ENCODE data around the gene TMEM191C.

The TMEM191C gene

GRCh38 chr22:21447694-21448402, 19.3 kb upstream of the TMEM191C start:
- no peaks in the 10 kb centered on the region for H3K36me3 ChIP-seq (ENCODE audit: low read length)

GRCh38 chr22:21448627-21449416, 18.4 kb upstream of the TMEM191C start:
- Histone ChIP-seq H3K9me2 (replicated peaks; ENCODE audit: insufficient read depth, low read length) (no peaks in the 10 kb centered on the region), H2AFZ (ENCODE audit: low read depth, low read length, severe bottlenecking) (no peak overlapping the region), H4K20me1 (ENCODE audit: low read depth, low read length) (no peaks in the 10 kb centered on the region), H3K79me2 (ENCODE audit: insufficient read depth, low read length) (no peaks in the 10 kb centered on the region), H3K36me3 (ENCODE audit: low read length) (no peaks in the 10 kb centered on the region), H3K27me3 (ENCODE audit: low read length) (no peaks in the 10 kb centered on the region), H3K9ac (ENCODE audit: low read length) (no peak overlapping the region), H3F3A (ENCODE audit: insufficient read depth) (no peaks in the 10 kb centered on the region), H3K4me2 (ENCODE audit: low read depth, low read length, poor library complexity, severe bottlenecking) (no peak overlapping the region), H3K27ac (ENCODE audit: low read depth, low read length) (no peak overlapping the region), H3K4me3 (ENCODE audit: insufficient read depth, low read length, poor library complexity, severe bottlenecking) (no peak overlapping the region), H3K9me3 (ENCODE audit: insufficient read depth, low read length) (no peaks in the 10 kb centered on the region)
- TF ChIP-seq EZH2phosphoT487 (conservative IDR thresholded peaks at IDR 0.05; ENCODE audit: low read length): no peak
- TF ChIP-seq CTCF (IDR thresholded peaks at IDR 0.05; ENCODE audit: insufficient read depth, low read length, poor library complexity, severe bottlenecking): no peak

More at GRCh38 chr22:21447694-21448402, 19.3 kb upstream of the TMEM191C start:
- H3K4me2 ChIP-seq (ENCODE audit: low read depth, low read length, poor library complexity, severe bottlenecking): no peak overlapping the region
- H3K9me2 ChIP-seq (replicated peaks; ENCODE audit: insufficient read depth, low read length): no peaks in the 10 kb centered on the region
- TF ChIP-seq EZH2phosphoT487 (conservative IDR thresholded peaks at IDR 0.05; ENCODE audit: low read length): no peak
- no peak for TF ChIP-seq CTCF (IDR thresholded peaks at IDR 0.05; ENCODE audit: insufficient read depth, low read length, poor library complexity, severe bottlenecking)
- no peaks in the 10 kb centered on the region for H3K27me3 ChIP-seq (ENCODE audit: low read length)
- H3K79me2 ChIP-seq (ENCODE audit: insufficient read depth, low read length): no peaks in the 10 kb centered on the region
- H3K9me3 ChIP-seq (ENCODE audit: insufficient read depth, low read length): no peaks in the 10 kb centered on the region
- no peak overlapping the region for H3K27ac ChIP-seq (ENCODE audit: low read depth, low read length)
- H4K20me1 ChIP-seq (ENCODE audit: low read depth, low read length): no peaks in the 10 kb centered on the region
- no peaks in the 10 kb centered on the region for H3F3A ChIP-seq (ENCODE audit: insufficient read depth)
- H2AFZ ChIP-seq (ENCODE audit: low read depth, low read length, severe bottlenecking): no peak overlapping the region
- H3K9ac ChIP-seq (ENCODE audit: low read length): no peak overlapping the region
- no peak overlapping the region for H3K4me3 ChIP-seq (ENCODE audit: insufficient read depth, low read length, poor library complexity, severe bottlenecking)

- Histone ChIP-seq H3K4me2 (ENCODE audit: low read depth, low read length, poor library complexity, severe bottlenecking) (no peak overlapping the region), H3K9me2 (replicated peaks; ENCODE audit: insufficient read depth, low read length) (no peaks in the 10 kb centered on the region), H2AFZ (ENCODE audit: low read depth, low read length, severe bottlenecking) (no peak overlapping the region), H4K20me1 (ENCODE audit: low read depth, low read length) (no peaks in the 10 kb centered on the region), H3F3A (ENCODE audit: insufficient read depth) (no peaks in the 10 kb centered on the region), H3K79me2 (ENCODE audit: insufficient read depth, low read length) (no peaks in the 10 kb centered on the region), H3K4me3 (ENCODE audit: insufficient read depth, low read length, poor library complexity, severe bottlenecking) (no peak overlapping the region), H3K36me3 (ENCODE audit: low read length) (no peaks in the 10 kb centered on the region), H3K9me3 (ENCODE audit: insufficient read depth, low read length) (no peaks in the 10 kb centered on the region), H3K9ac (ENCODE audit: low read length) (no peak overlapping the region), H3K27ac (ENCODE audit: low read depth, low read length) (no peak overlapping the region), H3K27me3 (ENCODE audit: low read length) (no peaks in the 10 kb centered on the region)
- TF ChIP-seq EZH2phosphoT487 (conservative IDR thresholded peaks at IDR 0.05; ENCODE audit: low read length) (no peak), CTCF (IDR thresholded peaks at IDR 0.05; ENCODE audit: insufficient read depth, low read length, poor library complexity, severe bottlenecking) (no peak)
Measured at GRCh38 chr22:21449531-21450319, 17.5 kb upstream of the TMEM191C start.
